Stimulated activated CD4-positive, alpha-beta T cell treated with anti-CD3 and anti-CD28 coated beads, Interleukin-12 subunit alpha, Interleukin-12 subunit beta, amount 100 ng/mL, for 48 hours (primary cell): Measurements from ENCODE around the gene TMEM174.

Experiments used
- DNase-seq, 3 donors: peaks; one replicate each; pipeline ENCODE4 v3.0.0-alpha.2; 2020; ENCODE audit warnings: low read depth in 2 of 3, low spot score in 1 of 3

TMEM174 gene

GRCh38 chr5:73222173-73222572 is 49.2 kb downstream of the TMEM174 start:
- DNase-seq: no peak
